B cell (primary cell): ENCODE data around the gene UBAP1L. TPM values are rescaled to one million over a fixed set of nuclear protein-coding genes. Genes with fewer than 3 reads are reported as not detected.

Experiments
- ATAC-seq: fragments of 200-7000 bp; cut with Tn5 transposase; one replicate; pipeline ENCODE4 v1.10.0; 2021; ENCODE audit warnings: low read depth, mild to moderate bottlenecking, moderate number of reproducible peaks, moderate library complexity
- CTCF ChIA-PET: fragments of 350-600 bp; sonication (Branson Sonifier 250); formaldehyde crosslinking; loops from one replicate; lab custom pipeline; 2021; ENCODE audit warnings: antibody characterized with exemption, inconsistent platforms; lab: Charles Lee
- POLR2A ChIA-PET: fragments of 350-600 bp; sonication (Branson Sonifier 250); formaldehyde crosslinking; loops from one replicate; lab custom pipeline; 2021; ENCODE audit warnings: antibody characterized with exemption; lab: Charles Lee
- DNase-seq: peaks from one replicate; pipeline ENCODE4 v3.0.0; 2013
- H2AFZ ChIP-seq: 2 replicates; pipeline ENCODE4 v1.6.1; 2012; ENCODE audit warnings: mild to moderate bottlenecking, low read depth, low read length; ENCODE audit not compliant: insufficient read depth, poor library complexity, severe bottlenecking
- H3K27ac ChIP-seq, 2 donors: 1 replicate in 1 of 2; 2 replicates in 1 of 2; pipeline ENCODE4 v1.5.1; 2012 to 2013; ENCODE audit warnings: low read length in 2 of 2, mild to moderate bottlenecking in 2 of 2, moderate library complexity in 1 of 2
- H3K27me3 ChIP-seq, 4 experiments: fragments of 200-600 bp in 1 of 4; sonication (generic) in 1 of 4; replicated peaks in 1 of 4; 1 replicate in 2 of 4; 2 replicates in 2 of 4; pipeline versions ENCODE4 v1.6.1 to v1.7.0; 2013 to 2016; ENCODE audit warnings: low read length in 3 of 4, mild to moderate bottlenecking in 2 of 4, mixed read lengths in 1 of 4, moderate library complexity in 1 of 4; ENCODE audit not compliant: insufficient read depth in 4 of 4, control insufficient read depth in 3 of 4; ENCODE audit errors: control extremely low read depth in 1 of 4
- H3K36me3 ChIP-seq, 2 experiments: replicated peaks in 1 of 2; 1 replicate in 1 of 2; 2 replicates in 1 of 2; pipeline versions ENCODE4 v1.6.1 to v1.7.1; 2013; ENCODE audit warnings: low read length in 1 of 2; ENCODE audit not compliant: insufficient read depth in 2 of 2, control insufficient read depth in 1 of 2; ENCODE audit errors: control extremely low read depth in 1 of 2, extremely low read depth in 1 of 2
- H3K4me1 ChIP-seq, 2 donors: fragments of 200-600 bp in 1 of 2; sonication (generic) in 1 of 2; 1 replicate in 1 of 2; 2 replicates in 1 of 2; pipeline versions ENCODE4 v1.5.1 to v1.6.1; 2013 to 2017; ENCODE audit warnings: low read length in 2 of 2; ENCODE audit not compliant: control insufficient read depth in 2 of 2, insufficient read depth in 2 of 2
- H3K4me2 ChIP-seq: replicated peaks from 2 replicates; pipeline ENCODE3; 2012; ENCODE audit warnings: mild to moderate bottlenecking, low read depth, low read length; ENCODE audit not compliant: poor library complexity, severe bottlenecking
- H3K4me3 ChIP-seq, 5 experiments: fragments of 200-600 bp in 1 of 5; sonication (generic) in 1 of 5; 1 replicate in 3 of 5; 2 replicates in 2 of 5; pipeline versions ENCODE4 v1.5.1 to v1.7.0; 2011 to 2016; ENCODE audit warnings: low read length in 4 of 5, mild to moderate bottlenecking in 4 of 5, low read depth in 2 of 5, control low read depth in 1 of 5, moderate library complexity in 1 of 5; ENCODE audit not compliant: insufficient read depth in 1 of 5; ENCODE audit errors: control extremely low read depth in 1 of 5, extremely low read depth in 1 of 5
- H3K79me2 ChIP-seq: fragments of 200-600 bp; sonication (generic); one replicate; pipeline ENCODE4 v1.6.0; 2016; ENCODE audit warnings: low read length; ENCODE audit not compliant: control insufficient read depth, insufficient read depth
- H3K9ac ChIP-seq: fragments of 200-600 bp; sonication (generic); 2 replicates; pipeline ENCODE4 v1.6.1; 2017; ENCODE audit warnings: mild to moderate bottlenecking, low read length, moderate library complexity
- H3K9me3 ChIP-seq, 3 donors: one replicate each; pipeline versions ENCODE4 v1.6.1 to v1.7.1; 2013; ENCODE audit warnings: low read length in 2 of 3; ENCODE audit not compliant: control insufficient read depth in 2 of 3, insufficient read depth in 1 of 3; ENCODE audit errors: control extremely low read depth in 1 of 3
- H4K20me1 ChIP-seq: 2 replicates; pipeline ENCODE4 v1.6.0; 2012; ENCODE audit warnings: mild to moderate bottlenecking, low read length; ENCODE audit not compliant: insufficient read depth, control insufficient read depth, poor library complexity, severe bottlenecking
- H3K27ac Mint-ChIP-seq: one replicate; pipeline ENCODE4 v1.8.0; 2021; ENCODE audit warnings: mixed read lengths
- H3K27me3 Mint-ChIP-seq: one replicate; pipeline ENCODE4 v1.8.0; 2021; ENCODE audit warnings: mixed read lengths
- H3K4me1 Mint-ChIP-seq: one replicate; pipeline ENCODE4 v1.8.0; 2021; ENCODE audit warnings: mixed read lengths
- H3K4me3 Mint-ChIP-seq: one replicate; pipeline ENCODE4 v1.8.0; 2021; ENCODE audit warnings: mixed read lengths
- H3K9me3 Mint-ChIP-seq: one replicate; pipeline ENCODE4 v1.8.0; 2022; ENCODE audit warnings: mixed read lengths; ENCODE audit not compliant: insufficient read depth
- EZH2 ChIP-seq: IDR thresholded peaks from 2 replicates; pipeline ENCODE4 v1.6.1; 2012; ENCODE audit warnings: borderline replicate concordance, low read depth, mild to moderate bottlenecking, moderate library complexity, low read length; ENCODE audit not compliant: insufficient read depth, poor library complexity, severe bottlenecking
- WGBS: methylation state at CpG from one replicate; pipeline ENCODE4 v1.1.5; 2013; ENCODE audit warnings: missing lambda C conversion rate; ENCODE audit not compliant: insufficient coverage; 5-methylcytosine and 5-hydroxymethylcytosine counted together
- intact Hi-C: fragments of 100-400 bp; cut with micrococcal nuclease; formaldehyde crosslinking; loops from one replicate; pipeline ENCODE4 v1.10.0; 2022
- polyA plus RNA-seq: library from polyadenylated mRNA; depleted of rRNA; stranded (reverse); fragments of >200 nt; gene quantifications from 2 replicates; pipeline ENCODE4 v1.2.3, GENCODE V29; 2012
- total RNA-seq, 2 donors: library from RNA; stranded (reverse); fragments of 120-200 nt in 1 of 2; gene quantifications; 1 replicate in 1 of 2; 2 replicates in 1 of 2; pipeline versions ENCODE4 v1.2.3 to v1.2.4, GENCODE V29; 2013 to 2022
- TF ChIP-seq, protein P1 (sequence below): fragments of 200-600 bp; IDR thresholded peaks from one replicate; pipeline ENCODE4 v1.8.0; 2022; ENCODE audit warnings: antibody characterized with exemption, mild to moderate bottlenecking

UBAP1L gene
- total and polyA plus RNA-seq, 2 donors (not counting 1 experiment from before 2014, with no cell fraction given) = 8.5 to 18.4 TPM

DNA sequence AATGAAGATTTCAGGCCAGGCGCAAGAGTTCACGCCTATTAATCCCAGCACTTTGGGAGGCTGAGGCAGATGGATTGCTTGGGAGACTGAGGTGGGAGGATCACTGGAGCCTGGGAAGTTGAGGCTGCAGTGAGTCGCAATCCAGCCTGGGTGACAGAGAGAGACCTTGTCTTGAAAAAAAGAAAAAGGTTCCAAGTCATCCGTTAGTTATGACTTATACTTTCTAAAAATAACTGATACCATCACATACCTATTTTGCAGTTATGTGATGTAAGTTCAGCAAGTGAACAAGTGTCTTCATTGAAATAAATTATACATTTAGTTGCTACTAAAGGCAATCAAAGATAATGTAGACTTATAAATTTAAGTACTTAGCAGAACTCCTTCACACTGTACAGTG lies 48.0 kb upstream of the UBAP1L start:
- WGBS = 100% methylated on average over 2 of the region's 4 CpGs
- peaks cover 20% of the 10 kb centered on the region for H4K20me1 ChIP-seq

GRCh38 chr15:65156692-65157091 lies 41.7 kb upstream of the UBAP1L start:
- Histone ChIP-seq H3K4me2 (no peak overlapping the region), H4K20me1 (no peaks in the 10 kb centered on the region), H3K36me3 (peaks cover 7 to 65% of the 10 kb centered on the region in 2 experiments), H3K79me2 (peaks cover 2% of the 10 kb centered on the region), H3K4me3 (no peak overlapping the region), H3K9ac (no peak overlapping the region), H2AFZ (no peak overlapping the region), H3K27me3 (no peaks in the 10 kb centered on the region), H3K9me3 (no peaks in the 10 kb centered on the region), H3K4me1 (no peaks in the 10 kb centered on the region), H3K27ac (no peak overlapping the region)
- no peak for ATAC-seq
- Mint-ChIP-seq H3K4me1 (no peaks in the 10 kb centered on the region), H3K4me3 (no peak overlapping the region), H3K9me3 (no peaks in the 10 kb centered on the region), H3K27me3 (no peaks in the 10 kb centered on the region), H3K27ac (no peak overlapping the region)
- no peak for DNase-seq
- CTCF ChIA-PET = no interaction called here
- POLR2A ChIA-PET = no interaction called here
- WGBS = no CpG with 5 or more reads among the region's 5 CpGs
- TF ChIP-seq, protein P1, sequence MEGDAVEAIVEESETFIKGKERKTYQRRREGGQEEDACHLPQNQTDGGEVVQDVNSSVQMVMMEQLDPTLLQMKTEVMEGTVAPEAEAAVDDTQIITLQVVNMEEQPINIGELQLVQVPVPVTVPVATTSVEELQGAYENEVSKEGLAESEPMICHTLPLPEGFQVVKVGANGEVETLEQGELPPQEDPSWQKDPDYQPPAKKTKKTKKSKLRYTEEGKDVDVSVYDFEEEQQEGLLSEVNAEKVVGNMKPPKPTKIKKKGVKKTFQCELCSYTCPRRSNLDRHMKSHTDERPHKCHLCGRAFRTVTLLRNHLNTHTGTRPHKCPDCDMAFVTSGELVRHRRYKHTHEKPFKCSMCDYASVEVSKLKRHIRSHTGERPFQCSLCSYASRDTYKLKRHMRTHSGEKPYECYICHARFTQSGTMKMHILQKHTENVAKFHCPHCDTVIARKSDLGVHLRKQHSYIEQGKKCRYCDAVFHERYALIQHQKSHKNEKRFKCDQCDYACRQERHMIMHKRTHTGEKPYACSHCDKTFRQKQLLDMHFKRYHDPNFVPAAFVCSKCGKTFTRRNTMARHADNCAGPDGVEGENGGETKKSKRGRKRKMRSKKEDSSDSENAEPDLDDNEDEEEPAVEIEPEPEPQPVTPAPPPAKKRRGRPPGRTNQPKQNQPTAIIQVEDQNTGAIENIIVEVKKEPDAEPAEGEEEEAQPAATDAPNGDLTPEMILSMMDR = no peak
- no peak for TF ChIP-seq EZH2
- intact Hi-C loops = no loop called here

More for the DNA sequence above, 48.0 kb upstream of the UBAP1L start:
- Histone ChIP-seq H3K79me2 (peaks cover 5% of the 10 kb centered on the region), H3K9ac (no peak overlapping the region), H3K27me3 (no peaks in the 10 kb centered on the region), H3K9me3 (no peaks in the 10 kb centered on the region), H3K4me1 (no peaks in the 10 kb centered on the region), H2AFZ (no peak overlapping the region), H3K4me2 (no peak overlapping the region), H3K4me3 (no peak overlapping the region), H3K27ac (no peak overlapping the region), H3K36me3 (peaks cover 9 to 48% of the 10 kb centered on the region in 2 experiments)
- TF ChIP-seq EZH2 = no peak
- TF ChIP-seq, protein P1 = no peak
- intact Hi-C loops = no loop called here
- no peak for ATAC-seq
- no peaks in the 10 kb centered on the region for H3K9me3 Mint-ChIP-seq
- no peak overlapping the region for H3K27ac Mint-ChIP-seq
- ChIA-PET CTCF (no interaction called here), POLR2A (no interaction called here)
- H3K4me1 Mint-ChIP-seq = no peaks in the 10 kb centered on the region
- no peak for DNase-seq
- H3K4me3 Mint-ChIP-seq = no peak overlapping the region
- H3K27me3 Mint-ChIP-seq = no peaks in the 10 kb centered on the region
